ENCODE measurements around the gene ACAD8. TPM values are rescaled to one million over a fixed set of nuclear protein-coding genes. Genes with fewer than 3 reads are reported as not detected.

The ACAD8 gene
- total RNA-seq, 4 donors from 2014 or later, result 18.3 to 41.3 (median 29.8) TPM

DNA sequence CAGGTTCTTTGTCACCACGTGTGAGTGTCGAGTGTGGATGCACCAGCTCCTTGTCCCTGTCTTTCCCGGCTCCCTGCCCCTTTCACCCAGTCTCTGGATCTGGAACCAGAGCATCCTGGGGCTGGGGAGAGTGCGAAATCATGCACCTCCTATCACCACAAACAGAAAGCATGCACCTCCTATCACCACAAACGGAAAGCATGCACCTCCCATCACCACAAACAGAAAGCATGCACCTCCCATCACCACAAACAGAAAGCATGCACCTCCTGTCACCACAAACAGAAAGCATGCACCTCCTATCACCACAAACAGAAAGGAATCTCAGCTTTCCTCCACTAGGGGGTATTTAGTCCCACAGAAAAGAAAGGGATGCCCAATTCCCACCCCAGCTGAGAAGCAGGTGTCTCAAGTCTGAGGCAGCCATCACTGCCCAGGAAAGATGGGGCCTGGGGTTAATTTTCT lies 16.9 kb downstream of the ACAD8 start:
- TF ChIP-seq, protein P1, sequence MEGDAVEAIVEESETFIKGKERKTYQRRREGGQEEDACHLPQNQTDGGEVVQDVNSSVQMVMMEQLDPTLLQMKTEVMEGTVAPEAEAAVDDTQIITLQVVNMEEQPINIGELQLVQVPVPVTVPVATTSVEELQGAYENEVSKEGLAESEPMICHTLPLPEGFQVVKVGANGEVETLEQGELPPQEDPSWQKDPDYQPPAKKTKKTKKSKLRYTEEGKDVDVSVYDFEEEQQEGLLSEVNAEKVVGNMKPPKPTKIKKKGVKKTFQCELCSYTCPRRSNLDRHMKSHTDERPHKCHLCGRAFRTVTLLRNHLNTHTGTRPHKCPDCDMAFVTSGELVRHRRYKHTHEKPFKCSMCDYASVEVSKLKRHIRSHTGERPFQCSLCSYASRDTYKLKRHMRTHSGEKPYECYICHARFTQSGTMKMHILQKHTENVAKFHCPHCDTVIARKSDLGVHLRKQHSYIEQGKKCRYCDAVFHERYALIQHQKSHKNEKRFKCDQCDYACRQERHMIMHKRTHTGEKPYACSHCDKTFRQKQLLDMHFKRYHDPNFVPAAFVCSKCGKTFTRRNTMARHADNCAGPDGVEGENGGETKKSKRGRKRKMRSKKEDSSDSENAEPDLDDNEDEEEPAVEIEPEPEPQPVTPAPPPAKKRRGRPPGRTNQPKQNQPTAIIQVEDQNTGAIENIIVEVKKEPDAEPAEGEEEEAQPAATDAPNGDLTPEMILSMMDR (IDR thresholded peaks at IDR 0.05; ENCODE audit: low read depth), result no peak

DNA sequence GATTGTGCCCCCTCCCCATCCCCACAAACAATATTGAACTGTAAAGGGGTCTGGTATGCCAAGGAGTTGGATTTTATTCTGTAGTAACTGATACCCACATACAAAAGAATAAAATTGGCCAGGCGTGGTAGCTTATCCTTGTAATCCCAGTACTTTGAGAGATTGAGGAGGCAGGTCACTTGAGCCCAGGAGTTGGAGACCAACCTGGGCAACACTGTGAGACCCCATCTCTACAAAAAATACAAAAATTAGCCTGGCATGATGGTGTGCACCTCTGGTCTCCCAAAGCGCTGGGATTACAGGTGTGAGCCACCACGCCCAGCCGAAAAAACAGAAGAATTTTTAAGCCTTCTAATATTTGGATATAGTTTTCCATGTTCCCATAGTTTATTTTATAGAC lies 18.6 kb downstream of the ACAD8 start:
- TF ChIP-seq, protein P1 (IDR thresholded peaks at IDR 0.05; ENCODE audit: low read depth), result no peak

DNA sequence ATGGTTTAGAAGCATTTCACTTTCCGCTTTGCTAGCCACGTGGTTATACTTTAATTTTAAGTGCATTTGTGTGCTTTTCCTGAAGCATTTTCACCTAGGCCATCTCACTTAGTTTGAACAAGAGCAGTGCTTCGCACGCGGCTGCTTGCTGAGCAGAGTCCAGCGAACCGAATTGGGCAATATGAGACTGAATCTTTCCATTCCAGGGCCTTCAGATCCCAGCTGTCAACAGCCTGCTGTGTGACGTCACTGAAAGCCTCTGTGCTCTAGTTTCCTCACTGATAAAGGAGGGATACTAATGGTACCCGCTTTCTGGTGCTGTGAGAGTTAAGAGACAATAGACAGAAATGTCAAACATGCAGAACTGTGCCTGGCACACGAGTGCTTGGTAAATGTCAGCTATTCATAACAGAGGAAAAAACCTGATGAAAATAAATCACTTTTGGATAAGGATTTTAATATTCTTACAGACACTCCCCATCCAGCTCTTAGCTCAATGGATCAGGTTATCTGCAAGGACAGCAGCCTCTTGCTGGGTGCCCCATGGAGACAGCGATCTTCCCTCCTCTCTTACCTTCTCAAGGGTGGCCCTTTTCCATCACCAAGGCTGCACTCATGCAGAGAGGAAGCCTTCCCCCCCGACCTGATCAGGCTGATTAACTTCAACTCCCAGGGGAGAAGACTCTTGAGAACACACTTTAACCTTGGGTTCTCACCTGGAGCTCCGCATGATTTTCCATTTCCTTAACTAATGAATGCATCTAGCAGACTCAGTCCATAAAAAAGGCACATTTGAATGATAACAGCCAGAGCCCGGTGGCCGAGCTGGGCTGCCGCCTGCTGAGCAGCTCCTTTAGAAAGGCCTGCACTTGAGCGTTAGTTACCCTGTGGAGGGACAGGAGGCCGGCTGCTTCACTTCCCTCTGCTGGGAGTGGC lies 19.3 kb downstream of the ACAD8 start:
- TF ChIP-seq, protein P1 (IDR thresholded peaks at IDR 0.05; ENCODE audit: low read depth), result no peak

DNA sequence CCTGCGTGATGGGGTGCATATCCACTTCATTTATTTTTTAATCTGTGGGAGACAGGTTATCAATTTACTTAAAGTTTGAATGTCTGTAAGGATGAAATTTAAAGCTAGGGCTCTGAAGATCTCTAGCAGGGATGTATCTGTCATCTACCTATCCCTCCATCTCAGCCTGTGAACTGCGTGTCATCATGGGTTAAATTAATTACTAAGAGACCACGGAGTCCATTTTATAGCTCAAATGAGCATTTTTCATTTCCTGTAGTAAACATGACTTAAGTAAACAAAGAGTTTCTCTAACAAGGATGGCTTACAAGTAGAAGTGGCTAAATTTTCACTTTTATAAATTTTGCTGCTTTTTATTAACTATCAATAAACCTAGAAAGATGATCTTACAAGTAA lies 19.9 kb downstream of the ACAD8 start:
- TF ChIP-seq, protein P1 (IDR thresholded peaks at IDR 0.05; ENCODE audit: low read depth), result no peak

DNA sequence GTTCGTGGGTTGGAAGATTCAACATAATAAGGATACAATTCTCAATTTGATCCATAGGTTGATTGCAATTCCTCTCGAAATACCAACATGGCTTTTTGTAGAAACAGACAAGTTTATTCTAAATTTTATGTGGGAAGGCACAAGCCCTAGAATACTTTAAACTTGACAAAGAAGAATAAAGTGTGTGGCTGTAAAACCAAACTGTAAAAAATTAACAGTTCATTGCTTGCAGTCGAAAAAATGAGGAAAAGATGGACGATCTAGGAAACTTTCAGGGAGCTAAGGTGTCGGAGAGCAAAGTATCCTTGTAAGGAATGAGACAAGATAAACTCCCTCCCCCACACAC lies 21.8 kb downstream of the ACAD8 start:
- TF ChIP-seq, protein P1 (IDR thresholded peaks at IDR 0.05; ENCODE audit: low read depth), result no peak

DNA sequence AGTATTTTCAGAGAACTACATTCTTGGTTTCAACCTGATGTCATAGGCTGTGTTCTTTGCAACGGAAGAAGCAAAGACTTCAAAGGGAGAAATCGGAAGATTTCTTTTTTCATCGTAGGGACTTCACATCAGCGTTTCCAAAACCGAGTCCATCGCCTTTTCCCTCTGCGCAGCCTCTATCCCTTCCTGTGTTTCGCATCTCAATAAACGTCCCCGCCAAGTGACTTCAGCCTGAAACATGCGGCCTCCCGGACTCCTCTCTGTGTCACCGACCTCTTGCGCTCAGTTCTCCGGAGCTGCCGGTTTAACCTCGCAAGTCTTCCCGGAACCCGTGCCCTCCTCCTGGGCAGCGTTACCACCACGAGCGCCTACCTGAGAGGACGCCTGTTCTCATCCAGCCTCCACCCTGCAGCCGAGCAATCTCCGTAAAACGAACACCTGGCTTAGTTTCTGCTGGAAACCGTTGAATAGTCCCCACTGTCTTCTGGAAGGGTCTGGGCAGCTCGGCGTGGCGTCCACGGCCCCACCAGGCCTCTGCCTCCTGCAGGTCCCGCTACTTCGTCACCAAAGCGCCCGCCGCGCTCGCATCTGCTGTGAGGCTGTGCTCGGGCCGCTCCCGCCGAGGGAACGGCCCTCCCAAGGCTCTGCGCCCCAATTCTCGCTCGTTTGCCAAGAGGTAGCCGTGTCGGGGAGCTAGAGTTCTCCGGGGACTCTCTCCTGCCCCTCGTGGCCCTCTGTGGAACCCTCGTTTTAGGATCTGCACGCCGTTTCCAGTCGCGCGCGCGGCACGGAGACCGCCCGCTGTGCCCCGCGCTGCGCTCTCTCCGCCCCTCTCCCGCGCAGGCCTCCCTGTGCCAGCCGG lies 22.4 kb downstream of the ACAD8 start, which contains the start of gene GLB1L3:
TSS of gene GLB1L3 (plus strand) at position 846 of the 862 bp plus-strand sequence. CDS start 362 bp downstream, outside the sequence.
- TF ChIP-seq, protein P1 (IDR thresholded peaks at IDR 0.05; ENCODE audit: low read depth), result no peak
